K562 (cell line): ENCODE data around the gene DIP2C. TPM values are rescaled to one million over a fixed set of nuclear protein-coding genes. Genes with fewer than 3 reads are reported as not detected.

Experiments
- ATAC-seq: fragments of 200-7000 bp; cut with Tn5 transposase; 3 replicates; pipeline ENCODE4 v1.9.1; 2020; ENCODE audit warnings: moderate library complexity
- BruUV-seq: library from RNA; stranded (reverse); fragments of 400-500 nt; replicated peaks from 2 replicates; lab custom pipeline; 2021; lab: Mats Ljungman, UMichigan
- CTCF ChIA-PET: fragments of 300-600 bp; formaldehyde crosslinking; extraction: SDS; loops from one replicate; lab custom pipeline; 2021; ENCODE audit warnings: low intra/inter-chr PET ratio; lab: Yijun Ruan, JAX
- POLR2A ChIA-PET: fragments of 300-600, 350-650 bp; sonication (Branson Sonifier 250); formaldehyde crosslinking; extraction: SDS; loops from one replicate; lab custom pipeline; 2021; ENCODE audit warnings: antibody characterized with exemption, inconsistent platforms; lab: Yijun Ruan, JAX
- DNase-seq, 4 experiments: peaks; one replicate each; pipeline versions ENCODE4 v3.0.0 to v3.0.0-alpha.2; 2011 to 2018; ENCODE audit warnings: low spot score in 3 of 4, mixed read lengths in 3 of 4; ENCODE audit errors: extremely low read depth in 1 of 4
- FAIRE-seq: peaks from 2 replicates; lab custom pipeline; 2011; peaks lifted over from hg19 to GRCh38; lab: Jason Lieb, UNC
- H2AFZ ChIP-seq: 2 replicates; pipeline ENCODE4 v1.6.0; 2011; ENCODE audit warnings: low read depth, low read length, control low read depth, inconsistent platforms
- H3K27ac ChIP-seq: fragments of 200-600 bp; 3 replicates; pipeline ENCODE4 v1.8.0; 2011; ENCODE audit warnings: low read depth, mild to moderate bottlenecking, control low read depth, inconsistent platforms, low read length, moderate library complexity, mixed read lengths; ENCODE audit errors: extremely low read depth
- H3K27me3 ChIP-seq, 2 experiments: fragments of 300-600 bp in 1 of 2; 2 replicates in 1 of 2; 3 replicates in 1 of 2; pipeline versions ENCODE4 v1.6.0 to v1.8.0; 2011; ENCODE audit warnings: inconsistent platforms in 2 of 2, low read length in 2 of 2, mild to moderate bottlenecking in 1 of 2, mixed read lengths in 1 of 2, moderate library complexity in 1 of 2; ENCODE audit not compliant: control insufficient read depth in 2 of 2, insufficient read depth in 2 of 2
- H3K36me3 ChIP-seq: fragments of 300-600 bp; 3 replicates; pipeline ENCODE4 v1.8.0; 2011; ENCODE audit warnings: mild to moderate bottlenecking, low read length, inconsistent platforms; ENCODE audit not compliant: control insufficient read depth, insufficient read depth
- H3K4me1 ChIP-seq, 2 experiments: fragments of 200-600 bp in 1 of 2; replicated peaks in 1 of 2; 2 replicates in 1 of 2; 3 replicates in 1 of 2; pipeline versions ENCODE4 v1.5.1 to v1.8.0; 2011; ENCODE audit warnings: inconsistent platforms in 2 of 2, low read length in 2 of 2, mild to moderate bottlenecking in 1 of 2, mixed read lengths in 1 of 2, moderate library complexity in 1 of 2; ENCODE audit not compliant: control insufficient read depth in 2 of 2, insufficient read depth in 2 of 2
- H3K4me2 ChIP-seq: 2 replicates; pipeline ENCODE4 v1.6.1; 2011; ENCODE audit warnings: low read length, control low read depth, inconsistent platforms, mixed read lengths; ENCODE audit not compliant: insufficient read depth
- H3K4me3 ChIP-seq: fragments of 200-600 bp; sonication (generic), shearing (Covaris generic); 2 replicates; pipeline ENCODE4 v1.5.1; 2016; ENCODE audit warnings: control low read depth, inconsistent platforms
- H3K79me2 ChIP-seq: fragments of 200-600 bp; 3 replicates; pipeline ENCODE4 v1.8.0; 2011; ENCODE audit warnings: low read length, inconsistent platforms; ENCODE audit not compliant: control insufficient read depth, insufficient read depth
- H3K9ac ChIP-seq, 2 experiments: 2 replicates each; pipeline versions ENCODE4 v1.6.0 to v1.6.1; 2011; ENCODE audit warnings: low read depth in 2 of 2, low read length in 2 of 2, control low read depth in 1 of 2, inconsistent platforms in 1 of 2, mild to moderate bottlenecking in 1 of 2, mixed read lengths in 1 of 2; ENCODE audit not compliant: insufficient read depth in 1 of 2
- H3K9me1 ChIP-seq: one replicate; pipeline ENCODE4 v1.6.0; 2011; ENCODE audit warnings: inconsistent platforms, mild to moderate bottlenecking, low read length, moderate library complexity; ENCODE audit not compliant: control insufficient read depth, insufficient read depth
- H3K9me3 ChIP-seq: replicated peaks from 2 replicates; pipeline ENCODE4 v1.5.1; 2011; ENCODE audit warnings: low read depth, low read length, inconsistent platforms; ENCODE audit not compliant: control insufficient read depth, insufficient read depth
- H4K20me1 ChIP-seq: replicated peaks from 2 replicates; pipeline ENCODE4 v1.6.1; 2011; ENCODE audit warnings: low read length, inconsistent platforms, mixed read lengths; ENCODE audit not compliant: control insufficient read depth, insufficient read depth
- CBX2 ChIP-seq: fragments of 200-600 bp; sonication (generic); IDR thresholded peaks from one replicate; pipeline ENCODE4 v1.6.1; 2012; ENCODE audit warnings: mild to moderate bottlenecking, low read length, inconsistent platforms; ENCODE audit not compliant: insufficient read depth, poor library complexity, severe bottlenecking
- ESRRA ChIP-seq: fragments of 450-650 bp; IDR thresholded peaks from 2 replicates; pipeline ENCODE4 v1.6.1; 2014; ENCODE audit warnings: low read depth, mild to moderate bottlenecking, moderate library complexity, borderline replicate concordance
- LEF1 ChIP-seq: fragments of 450-650 bp; IDR thresholded peaks from 2 replicates; pipeline ENCODE4 v1.6.1; 2016; ENCODE audit warnings: mild to moderate bottlenecking
- MCM2 ChIP-seq: fragments of 450-650 bp; IDR thresholded peaks from 2 replicates; pipeline ENCODE4 v1.6.1; 2017; ENCODE audit warnings: low read depth, mild to moderate bottlenecking
- MECOM ChIP-seq: fragments of 250-450 bp; sonication (Bioruptor Pico); IDR thresholded peaks from 2 replicates; pipeline ENCODE4 v1.8.0; 2022; ENCODE audit warnings: inconsistent platforms
- POLR3G ChIP-seq: IDR thresholded peaks from 2 replicates; pipeline ENCODE4 v1.6.1; 2011; ENCODE audit not compliant: insufficient read length, insufficient replicate concordance; ENCODE audit errors: extremely low read depth
- RBM15 ChIP-seq: fragments of 200-400 bp; formaldehyde crosslinking; IDR thresholded peaks from 2 replicates; pipeline ENCODE4 v1.6.1; 2018; ENCODE audit warnings: mild to moderate bottlenecking, low read length, moderate library complexity; ENCODE audit not compliant: insufficient read depth
- SREBF2 ChIP-seq: sonication (generic); formaldehyde crosslinking; IDR thresholded peaks from 2 replicates; pipeline ENCODE4 v1.4.0; 2020; ENCODE audit warnings: mild to moderate bottlenecking, missing genetic modification reagents
- ZBTB1 ChIP-seq: sonication (generic); formaldehyde crosslinking; IDR thresholded peaks from 2 replicates; pipeline ENCODE4 v1.8.1; 2023; ENCODE audit warnings: missing genetic modification reagents, low read depth, mild to moderate bottlenecking, borderline replicate concordance
- ZFP1 ChIP-seq: fragments of 450-650 bp; formaldehyde crosslinking; IDR thresholded peaks from 2 replicates; pipeline ENCODE4 v1.4.0; 2020; ENCODE audit warnings: mild to moderate bottlenecking, mixed read lengths
- WGBS: fragments of 100-300 bp; shearing (Covaris generic); methylation state at CpG from one replicate; pipeline ENCODE4 v1.1.6; 2016; ENCODE audit warnings: low coverage, mixed read lengths; ENCODE audit not compliant: insufficient coverage; ENCODE audit errors: missing lambda C conversion rate; 5-methylcytosine and 5-hydroxymethylcytosine counted together
- in situ Hi-C: fragments of 300-500 bp; cut with MboI; formaldehyde crosslinking; loops from 4 replicates; pipeline ENCODE4 v1.15.0; 2018; ENCODE audit warnings: inconsistent platforms, mixed read lengths
- intact Hi-C: fragments of 100-400 bp; cut with micrococcal nuclease; formaldehyde crosslinking; loops from 2 replicates; pipeline ENCODE4 v1.14.2; 2022
- polyA plus RNA-seq, 8 experiments: library from polyadenylated mRNA; depleted of rRNA in 4 of 8; stranded (reverse) in 5 of 8; unstranded in 3 of 8; fragments of >200 nt; fragmentation: Nextera tagmentation in 2 of 8; fragmentation: Illumina TruSeq in 1 of 8; extraction: Ambion mirVana in 2 of 8; extraction: Trizol in 1 of 8; gene quantifications; 2 replicates each; pipeline versions ENCODE4 v1.2.1 to v1.2.3, GENCODE V29; 2011 to 2014; ENCODE audit warnings: inconsistent platforms in 1 of 8, missing spikeins in 1 of 8
- total RNA-seq, 7 experiments: library from RNA; depleted of rRNA in 6 of 7; stranded (reverse); fragments of >200 nt in 6 of 7; fragmentation: Illumina TruSeq in 2 of 7; extraction: Trizol in 2 of 7; gene quantifications; 2 replicates each; pipeline versions ENCODE4 v1.2.1 to v1.2.3, GENCODE V29; 2011 to 2021; ENCODE audit warnings: low replicate concordance in 1 of 7
- TF ChIP-seq, protein P1 (sequence below): fragments of 450-650 bp; conservative IDR thresholded peaks from 2 replicates; pipeline ENCODE4 v1.6.1; 2016; ENCODE audit warnings: missing genetic modification characterization, low read depth, mild to moderate bottlenecking, missing compliant biosample characterization, moderate library complexity
- TF ChIP-seq, protein P2 (sequence below): fragments of 450-650 bp; IDR thresholded peaks from 2 replicates; pipeline ENCODE4 v1.6.1; 2016; ENCODE audit warnings: low read depth, mild to moderate bottlenecking, moderate library complexity
- TF ChIP-seq, protein P3 (sequence below): fragments of 150-350 bp; IDR thresholded peaks from 2 replicates; pipeline ENCODE4 v1.6.1; 2014; ENCODE audit warnings: low read depth, mild to moderate bottlenecking, low read length, borderline replicate concordance

Gene DIP2C
- total and polyA plus RNA-seq, 9 of the 15 experiments (the other 6 are each of a cell fraction or from before 2014, with no cell fraction given): 0.01 TPM; not detected in 8

DNA sequence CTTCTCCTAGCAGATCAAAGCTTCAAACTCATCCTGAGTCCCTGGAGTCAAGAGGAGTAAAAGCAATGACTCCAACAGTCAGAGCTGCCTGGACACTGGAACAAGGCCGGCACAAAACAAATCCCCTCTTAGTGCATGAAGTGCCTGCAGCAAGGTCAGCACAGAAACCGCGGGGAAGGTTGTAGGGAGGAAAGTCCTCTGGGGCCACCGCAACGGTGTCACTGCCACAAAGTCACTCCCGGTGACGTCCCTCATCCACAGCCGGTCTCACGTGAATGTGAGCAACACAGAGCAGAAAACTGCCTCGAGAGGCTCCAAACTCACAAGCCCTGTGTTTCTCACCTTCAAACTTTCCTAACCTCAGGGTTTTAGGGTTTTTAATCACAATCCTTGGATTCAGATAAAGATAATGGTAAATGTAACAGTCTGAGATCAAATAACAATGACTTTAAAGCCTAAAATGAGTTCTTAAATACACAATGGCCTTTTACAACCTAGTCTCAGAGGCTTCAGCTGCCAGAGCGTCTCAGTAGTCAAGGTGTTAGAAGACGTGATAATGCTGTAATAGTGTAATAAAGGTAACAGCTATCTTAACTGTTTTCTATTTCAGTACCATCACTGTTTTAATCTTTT lies 279.9 kb downstream of the DIP2C start (continued):
- TF ChIP-seq MECOM (CRISPR knock-in tag): no peak
- no peak for TF ChIP-seq ZBTB1 (CRISPR knock-in tag)
- TF ChIP-seq, protein P1, sequence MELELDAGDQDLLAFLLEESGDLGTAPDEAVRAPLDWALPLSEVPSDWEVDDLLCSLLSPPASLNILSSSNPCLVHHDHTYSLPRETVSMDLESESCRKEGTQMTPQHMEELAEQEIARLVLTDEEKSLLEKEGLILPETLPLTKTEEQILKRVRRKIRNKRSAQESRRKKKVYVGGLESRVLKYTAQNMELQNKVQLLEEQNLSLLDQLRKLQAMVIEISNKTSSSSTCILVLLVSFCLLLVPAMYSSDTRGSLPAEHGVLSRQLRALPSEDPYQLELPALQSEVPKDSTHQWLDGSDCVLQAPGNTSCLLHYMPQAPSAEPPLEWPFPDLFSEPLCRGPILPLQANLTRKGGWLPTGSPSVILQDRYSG (tag): no peak
- no peak for TF ChIP-seq ESRRA
- TF ChIP-seq ZFP1: no peak

DNA sequence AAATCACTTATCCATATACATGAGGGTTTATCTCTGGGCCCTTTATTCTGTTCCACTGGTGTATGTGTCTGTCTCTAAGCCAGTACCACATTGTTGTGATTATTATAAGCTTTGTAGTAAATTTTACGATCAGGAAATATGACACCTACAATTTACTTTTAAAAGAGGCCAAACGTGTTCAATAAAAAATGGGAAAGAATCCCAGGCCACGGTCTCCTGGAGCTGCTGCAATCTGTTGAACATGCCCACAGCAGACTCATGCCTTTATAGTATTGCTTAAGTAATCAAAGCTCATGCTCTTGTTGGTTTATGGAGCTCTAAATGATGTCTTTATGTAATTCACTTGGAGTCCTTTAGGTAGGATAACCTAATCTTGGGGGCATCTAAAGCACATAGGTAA lies 281.2 kb downstream of the DIP2C start:
- no peak overlapping the region for H3K27ac ChIP-seq
- no peaks in the 10 kb centered on the region for H3K4me1 ChIP-seq
- no peaks in the 10 kb centered on the region for H3K79me2 ChIP-seq
- peaks cover 30 to 38% of the 10 kb centered on the region in 2 experiments for H3K27me3 ChIP-seq
- ATAC-seq (no peak), DNase-seq (no peak), FAIRE-seq (no peak)
- in situ Hi-C loops: no loop called here
- POLR2A ChIA-PET: interaction anchor here (0.9 kb wide), 1 partner anchor 9 kb away, joined by 3 read pairs; no protein-coding TSS in a partner anchor
- H3K4me2 ChIP-seq: no peak overlapping the region
- no peaks in the 10 kb centered on the region for H3K36me3 ChIP-seq
- H2AFZ ChIP-seq: no peak overlapping the region
- intact Hi-C loops: no loop called here
- H4K20me1 ChIP-seq: no peaks in the 10 kb centered on the region
- CTCF ChIA-PET: interaction anchor here (0.5 kb wide), 1 partner anchor 227 kb away, joined by 3 read pairs; no protein-coding TSS in a partner anchor
- H3K9me3 ChIP-seq: no peaks in the 10 kb centered on the region
- H3K4me3 ChIP-seq: no peak overlapping the region
- WGBS: 0% methylated on average over 3 of the region's 3 CpGs
- no TSS peak for BruUV-seq
- H3K9me1 ChIP-seq: no peaks in the 10 kb centered on the region
- no peak overlapping the region for H3K9ac ChIP-seq
- TF ChIP-seq POLR3G (no peak), CBX2 (no peak), MCM2 (no peak), SREBF2 (CRISPR knock-in tag) (no peak), LEF1 (no peak), RBM15 (no peak)
- TF ChIP-seq, protein P2, sequence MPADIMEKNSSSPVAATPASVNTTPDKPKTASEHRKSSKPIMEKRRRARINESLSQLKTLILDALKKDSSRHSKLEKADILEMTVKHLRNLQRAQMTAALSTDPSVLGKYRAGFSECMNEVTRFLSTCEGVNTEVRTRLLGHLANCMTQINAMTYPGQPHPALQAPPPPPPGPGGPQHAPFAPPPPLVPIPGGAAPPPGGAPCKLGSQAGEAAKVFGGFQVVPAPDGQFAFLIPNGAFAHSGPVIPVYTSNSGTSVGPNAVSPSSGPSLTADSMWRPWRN: no peak
- TF ChIP-seq, protein P3, sequence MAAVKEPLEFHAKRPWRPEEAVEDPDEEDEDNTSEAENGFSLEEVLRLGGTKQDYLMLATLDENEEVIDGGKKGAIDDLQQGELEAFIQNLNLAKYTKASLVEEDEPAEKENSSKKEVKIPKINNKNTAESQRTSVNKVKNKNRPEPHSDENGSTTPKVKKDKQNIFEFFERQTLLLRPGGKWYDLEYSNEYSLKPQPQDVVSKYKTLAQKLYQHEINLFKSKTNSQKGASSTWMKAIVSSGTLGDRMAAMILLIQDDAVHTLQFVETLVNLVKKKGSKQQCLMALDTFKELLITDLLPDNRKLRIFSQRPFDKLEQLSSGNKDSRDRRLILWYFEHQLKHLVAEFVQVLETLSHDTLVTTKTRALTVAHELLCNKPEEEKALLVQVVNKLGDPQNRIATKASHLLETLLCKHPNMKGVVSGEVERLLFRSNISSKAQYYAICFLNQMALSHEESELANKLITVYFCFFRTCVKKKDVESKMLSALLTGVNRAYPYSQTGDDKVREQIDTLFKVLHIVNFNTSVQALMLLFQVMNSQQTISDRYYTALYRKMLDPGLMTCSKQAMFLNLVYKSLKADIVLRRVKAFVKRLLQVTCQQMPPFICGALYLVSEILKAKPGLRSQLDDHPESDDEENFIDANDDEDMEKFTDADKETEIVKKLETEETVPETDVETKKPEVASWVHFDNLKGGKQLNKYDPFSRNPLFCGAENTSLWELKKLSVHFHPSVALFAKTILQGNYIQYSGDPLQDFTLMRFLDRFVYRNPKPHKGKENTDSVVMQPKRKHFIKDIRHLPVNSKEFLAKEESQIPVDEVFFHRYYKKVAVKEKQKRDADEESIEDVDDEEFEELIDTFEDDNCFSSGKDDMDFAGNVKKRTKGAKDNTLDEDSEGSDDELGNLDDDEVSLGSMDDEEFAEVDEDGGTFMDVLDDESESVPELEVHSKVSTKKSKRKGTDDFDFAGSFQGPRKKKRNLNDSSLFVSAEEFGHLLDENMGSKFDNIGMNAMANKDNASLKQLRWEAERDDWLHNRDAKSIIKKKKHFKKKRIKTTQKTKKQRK: no peak
